GM12892 (cell line): ENCODE measurements around the gene TSGA10IP.

ENCODE experiments used
- POLR2A ChIP-seq: IDR thresholded peaks from 2 replicates; pipeline ENCODE4 v1.6.1; 2011; ENCODE audit warnings: low read depth, low read length, control low read depth
- POLR2AphosphoS5 ChIP-seq: IDR thresholded peaks from 2 replicates; pipeline ENCODE4 v1.6.1; 2011; ENCODE audit warnings: low read depth, low read length, control low read depth
- TAF1 ChIP-seq: IDR thresholded peaks from 2 replicates; pipeline ENCODE4 v1.6.1; 2011; ENCODE audit warnings: low read depth, mild to moderate bottlenecking, control low read depth, low read length, borderline replicate concordance

DNA sequence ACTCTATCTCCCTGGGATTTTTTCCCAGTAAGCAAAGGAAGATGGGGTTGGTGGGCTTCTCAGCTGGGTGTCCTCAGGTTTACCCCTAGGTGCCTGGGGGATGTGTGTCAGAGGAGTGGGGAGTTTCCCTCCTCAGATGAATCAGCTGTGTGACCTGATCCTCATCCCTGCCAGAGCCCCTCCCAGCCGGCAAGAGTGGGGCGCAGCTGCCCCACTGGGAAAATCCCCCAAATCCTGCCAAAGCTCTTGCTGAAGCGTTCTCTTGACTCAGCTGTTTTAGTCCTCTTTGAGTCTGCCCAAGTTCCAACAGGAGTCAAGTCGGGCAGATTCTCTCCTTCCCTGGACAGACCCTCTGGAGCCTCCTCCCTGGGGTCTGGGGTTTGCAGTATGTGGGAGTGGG is 32.4 kb upstream of the TSGA10IP start:
- TF ChIP-seq TAF1: no peak
- no peak for TF ChIP-seq POLR2A
- TF ChIP-seq POLR2AphosphoS5: no peak
